GM18909 (cell line): ENCODE results near the gene TUBB.
A peak's percentile ranks its signal among the peaks of the same experiment; 100 is the strongest.
"Not testable (repeated sequence)": the region's sequence is repeated elsewhere in the genome, so short reads cannot be mapped to it uniquely, and the experiment has no call there.

Source experiments
- ATAC-seq: cut with Tn5 transposase; IDR thresholded peaks from one replicate; pipeline ENCODE4 v1.9.1; 2021; ENCODE audit warnings: mild to moderate bottlenecking; ENCODE audit not compliant: unreplicated experiment, poor library complexity

TUBB gene

GRCh38 chr6:30756405-30757003 lies 36.4 kb downstream of the TUBB start:
- ATAC-seq: not testable (repeated sequence)

- ATAC-seq: no peak
These were observed 37.2 kb downstream of the TUBB start for GRCh38 chr6:30757261-30757904.

GRCh38 chr6:30759575-30760239 lies 39.6 kb downstream of the TUBB start:
- ATAC-seq: no peak

- ATAC-seq: no peak
These were observed 40.4 kb downstream of the TUBB start for GRCh38 chr6:30760549-30760948.

GRCh38 chr6:30761791-30762429 lies 41.8 kb downstream of the TUBB start:
- no peak for ATAC-seq

GRCh38 chr6:30763155-30763617 lies 43.0 kb downstream of the TUBB start:
- ATAC-seq: no peak

GRCh38 chr6:30763618-30764489 lies 43.7 kb downstream of the TUBB start:
- ATAC-seq: no peak

GRCh38 chr6:30764490-30765043 lies 44.4 kb downstream of the TUBB start:
- ATAC-seq: not testable (repeated sequence)

GRCh38 chr6:30765495-30765894 lies 45.3 kb downstream of the TUBB start:
- ATAC-seq: not testable (repeated sequence)

- ATAC-seq: no peak
These were observed 46.5 kb downstream of the TUBB start for GRCh38 chr6:30766461-30767157.

GRCh38 chr6:30767158-30767943 lies 47.2 kb downstream of the TUBB start:
- ATAC-seq: peak; percentile 66

GRCh38 chr6:30767944-30768301 lies 47.8 kb downstream of the TUBB start:
- no peak for ATAC-seq

GRCh38 chr6:30768634-30769087 lies 48.5 kb downstream of the TUBB start:
- ATAC-seq: no peak

GRCh38 chr6:30769088-30769852 lies 49.1 kb downstream of the TUBB start:
- no peak for ATAC-seq

GRCh38 chr6:30769853-30770524 lies 49.8 kb downstream of the TUBB start:
- ATAC-seq: no peak

GRCh38 chr6:30770592-30770991 lies 50.4 kb downstream of the TUBB start:
- no peak for ATAC-seq

- ATAC-seq: no peak
These were observed 54.5 kb downstream of the TUBB start for GRCh38 chr6:30774701-30775100.
